Activated CD4-positive, alpha-beta memory T cell treated with anti-CD3 and anti-CD28 coated beads, Interleukin-2, amount 10 ng/mL, durations not matched to agents 7 days and 5 days (primary cell): ENCODE results near the gene TTPAL. TPM values are rescaled to one million over a fixed set of nuclear protein-coding genes. Genes with fewer than 3 reads are reported as not detected.

ENCODE experiments used
- CTCF ChIA-PET: fragments of 350-600 bp; sonication (Branson Sonifier 250); formaldehyde crosslinking; loops from one replicate; lab custom pipeline; 2021; ENCODE audit warnings: antibody characterized with exemption, inconsistent platforms; lab: Charles Lee
- POLR2A ChIA-PET: fragments of 350-600 bp; sonication (Branson Sonifier 250); formaldehyde crosslinking; loops from one replicate; lab custom pipeline; 2021; ENCODE audit warnings: antibody characterized with exemption; lab: Charles Lee
- DNase-seq: peaks from one replicate; pipeline ENCODE4 v3.0.0-alpha.2; 2020
- H3K27ac Mint-ChIP-seq: one replicate; pipeline ENCODE4 v1.8.0; 2021; ENCODE audit warnings: mild to moderate bottlenecking, mixed read lengths
- H3K27me3 Mint-ChIP-seq: one replicate; pipeline ENCODE4 v1.8.0; 2021; ENCODE audit warnings: mixed read lengths
- H3K36me3 Mint-ChIP-seq: one replicate; pipeline ENCODE4 v1.8.0; 2021; ENCODE audit warnings: low read depth, mixed read lengths
- H3K4me1 Mint-ChIP-seq: one replicate; pipeline ENCODE4 v1.8.0; 2021; ENCODE audit warnings: mixed read lengths
- H3K4me3 Mint-ChIP-seq: one replicate; pipeline ENCODE4 v1.8.0; 2021; ENCODE audit warnings: mild to moderate bottlenecking, mixed read lengths
- H3K9me3 Mint-ChIP-seq: one replicate; pipeline ENCODE4 v1.8.0; 2021; ENCODE audit warnings: mixed read lengths
- total RNA-seq, 2 experiments: library from RNA; stranded (reverse); gene quantifications; one replicate each; pipeline ENCODE4 v1.2.3, GENCODE V29; 2021

TTPAL gene
- total RNA-seq, 2 experiments from 2014 or later = 15.5 to 16.6 TPM

GRCh38 chr20:44541992-44542391 is 66.3 kb downstream of the TTPAL start:
- POLR2A ChIA-PET = no interaction called here

GRCh38 chr20:44542890-44543289 is 67.2 kb downstream of the TTPAL start:
- no peaks in the 10 kb centered on the region for H3K9me3 Mint-ChIP-seq
- POLR2A ChIA-PET = no interaction called here
- CTCF ChIA-PET = no interaction called here

More at GRCh38 chr20:44541992-44542391, 66.3 kb downstream of the TTPAL start:
- Mint-ChIP-seq H3K4me3 (no peak overlapping the region), H3K27me3 (no peaks in the 10 kb centered on the region), H3K36me3 (no peaks in the 10 kb centered on the region), H3K9me3 (no peaks in the 10 kb centered on the region), H3K27ac (no peak overlapping the region), H3K4me1 (no peaks in the 10 kb centered on the region)
- CTCF ChIA-PET = no interaction called here
- DNase-seq = no peak

GRCh38 chr20:44543358-44543757 is 67.7 kb downstream of the TTPAL start:
- H3K27ac Mint-ChIP-seq = no peak overlapping the region
- DNase-seq = no peak
- POLR2A ChIA-PET = no interaction called here
- no peaks in the 10 kb centered on the region for H3K36me3 Mint-ChIP-seq
- no peaks in the 10 kb centered on the region for H3K9me3 Mint-ChIP-seq
- CTCF ChIA-PET = no interaction called here
- peaks cover 4% of the 10 kb centered on the region for H3K27me3 Mint-ChIP-seq
- H3K4me3 Mint-ChIP-seq = no peak overlapping the region
- H3K4me1 Mint-ChIP-seq = no peaks in the 10 kb centered on the region

More at GRCh38 chr20:44542890-44543289, 67.2 kb downstream of the TTPAL start:
- DNase-seq = no peak
- Mint-ChIP-seq H3K27ac (no peak overlapping the region), H3K36me3 (no peaks in the 10 kb centered on the region), H3K4me1 (no peaks in the 10 kb centered on the region), H3K27me3 (peaks cover 4% of the 10 kb centered on the region), H3K4me3 (no peak overlapping the region)

Other genes starting within 250 kb of the TTPAL start
- gene GDAP1L1, start 228.6 kb upstream of the TTPAL start, total RNA-seq = not detected
- gene FITM2, start 164.7 kb upstream of the TTPAL start, total RNA-seq = 1 to 10 TPM; 2.2 to 2.7 TPM
- gene R3HDML, start 138.8 kb upstream of the TTPAL start, total RNA-seq = not detected
- not detected for gene HNF4A, start 120.2 kb upstream of the TTPAL start, total RNA-seq
- 10 to 100 TPM; 90.8 to 93.3 TPM for gene SERINC3, start 46.2 kb downstream of the TTPAL start, total RNA-seq
- gene PKIG, start 106.7 kb downstream of the TTPAL start, total RNA-seq = 1 to 10 TPM; 1.1 to 1.6 TPM
- 10 to 100 TPM; 79.0 to 79.7 TPM for gene ADA, start 175.8 kb downstream of the TTPAL start, total RNA-seq
- gene CCN5, start 239.5 kb downstream of the TTPAL start, total RNA-seq = not detected